Astrocyte (in vitro differentiated cells and primary cell): ENCODE data around the gene TSC2. TPM values are rescaled to one million over a fixed set of nuclear protein-coding genes. Genes with fewer than 3 reads are reported as not detected.

Experiments
- DNase-seq: peaks from one replicate; pipeline ENCODE4 v3.0.0-alpha.2; 2010; ENCODE audit warnings: low read depth
- FAIRE-seq: peaks from 2 replicates; lab custom pipeline; 2011; peaks lifted over from hg19 to GRCh38; lab: Jason Lieb, UNC
- H2AFZ ChIP-seq: 2 replicates; pipeline ENCODE4 v1.6.0; 2012; ENCODE audit warnings: low read depth, low read length, inconsistent platforms
- H3K27ac ChIP-seq: 2 replicates; pipeline ENCODE4 v1.5.1; 2011; ENCODE audit warnings: low read depth, low read length, inconsistent platforms
- H3K27me3 ChIP-seq: 2 replicates; pipeline ENCODE4 v1.6.0; 2011; ENCODE audit warnings: low read length, inconsistent platforms; ENCODE audit not compliant: insufficient read depth
- H3K36me3 ChIP-seq: 2 replicates; pipeline ENCODE4 v1.5.1; 2011; ENCODE audit warnings: low read length, inconsistent platforms; ENCODE audit not compliant: insufficient read depth
- H3K4me1 ChIP-seq: 2 replicates; pipeline ENCODE4 v1.5.1; 2011; ENCODE audit warnings: low read length, inconsistent platforms; ENCODE audit not compliant: insufficient read depth
- H3K4me2 ChIP-seq: 2 replicates; pipeline ENCODE4 v1.6.0; 2012; ENCODE audit warnings: low read length, inconsistent platforms
- H3K4me3 ChIP-seq: 2 replicates; pipeline ENCODE4 v1.5.1; 2011; ENCODE audit warnings: low read depth, mild to moderate bottlenecking, low read length, inconsistent platforms; ENCODE audit not compliant: insufficient read depth
- H3K79me2 ChIP-seq: 2 replicates; pipeline ENCODE4 v1.6.0; 2012; ENCODE audit warnings: mild to moderate bottlenecking, low read length, inconsistent platforms; ENCODE audit not compliant: insufficient read depth
- H3K9ac ChIP-seq: 2 replicates; pipeline ENCODE4 v1.6.0; 2012; ENCODE audit warnings: mild to moderate bottlenecking, low read length, inconsistent platforms
- H3K9me3 ChIP-seq: 2 replicates; pipeline ENCODE4 v1.5.1; 2012; ENCODE audit warnings: low read depth, mild to moderate bottlenecking, low read length, inconsistent platforms; ENCODE audit not compliant: insufficient read depth
- H4K20me1 ChIP-seq: 2 replicates; pipeline ENCODE4 v1.6.0; 2012; ENCODE audit warnings: low read length, inconsistent platforms; ENCODE audit not compliant: insufficient read depth
- H3K27ac Mint-ChIP-seq: one replicate; pipeline ENCODE4 v1.8.0; 2021; ENCODE audit warnings: mild to moderate bottlenecking, mixed read lengths; ENCODE audit not compliant: unreplicated experiment
- H3K27me3 Mint-ChIP-seq: one replicate; pipeline ENCODE4 v1.8.0; 2021; ENCODE audit warnings: low read depth, mixed read lengths; ENCODE audit not compliant: unreplicated experiment
- H3K36me3 Mint-ChIP-seq: one replicate; pipeline ENCODE4 v1.8.0; 2021; ENCODE audit warnings: low read depth, mixed read lengths; ENCODE audit not compliant: unreplicated experiment
- H3K4me1 Mint-ChIP-seq: one replicate; pipeline ENCODE4 v1.8.0; 2021; ENCODE audit warnings: low read depth, mixed read lengths; ENCODE audit not compliant: unreplicated experiment
- H3K4me3 Mint-ChIP-seq: one replicate; pipeline ENCODE4 v1.8.0; 2021; ENCODE audit warnings: mild to moderate bottlenecking, moderate library complexity, mixed read lengths; ENCODE audit not compliant: unreplicated experiment
- H3K9me3 Mint-ChIP-seq: one replicate; pipeline ENCODE4 v1.8.0; 2021; ENCODE audit warnings: mild to moderate bottlenecking, mixed read lengths; ENCODE audit not compliant: unreplicated experiment
- EZH2 ChIP-seq: IDR thresholded peaks from 2 replicates; pipeline ENCODE4 v1.6.1; 2012; ENCODE audit warnings: mild to moderate bottlenecking, low read length, inconsistent platforms; ENCODE audit not compliant: insufficient read depth
- total RNA-seq: library from RNA; stranded (reverse); gene quantifications from 2 replicates; pipeline ENCODE4 v1.2.1, GENCODE V29; 2021
- TF ChIP-seq, protein P1 (sequence below): IDR thresholded peaks from 2 replicates; pipeline ENCODE4 v1.5.1; 2011; ENCODE audit warnings: low read depth, mild to moderate bottlenecking, inconsistent platforms, low read length, moderate library complexity; ENCODE audit not compliant: insufficient read depth

TSC2 gene
- total RNA-seq, 1 donor from 2014 or later: 89.5 TPM

DNA sequence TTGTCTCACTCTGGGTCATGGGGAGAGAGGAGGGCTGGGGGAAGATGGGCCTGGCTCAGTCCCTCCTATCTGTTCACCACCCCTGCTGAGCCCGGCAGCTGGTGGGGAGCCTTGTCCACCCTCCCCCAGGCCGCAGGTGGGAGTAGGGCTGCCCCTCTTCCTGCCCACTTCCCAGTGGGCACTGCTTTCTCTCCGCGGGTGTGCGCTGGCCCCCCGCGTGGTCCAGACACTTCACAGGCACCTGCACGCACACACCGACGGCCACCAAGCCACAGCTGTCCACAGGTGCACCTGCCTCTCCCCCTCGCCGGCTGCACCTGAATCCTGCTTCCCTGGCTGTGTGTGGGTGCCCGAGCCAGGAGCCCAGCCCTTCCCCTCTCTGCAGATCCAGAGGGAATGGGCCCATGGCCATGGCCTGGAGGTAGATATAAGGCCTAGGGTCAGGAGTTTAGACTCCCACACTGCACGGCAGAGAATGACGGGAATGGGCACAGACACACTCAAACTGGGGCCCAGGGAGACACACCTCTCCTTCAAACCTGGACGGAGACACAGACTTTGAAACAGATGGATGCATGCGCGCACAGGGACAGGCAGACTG, 19.1 kb upstream of the TSC2 start:
- H3K4me2 ChIP-seq: peak overlapping the region; percentile 95
- no peaks in the 10 kb centered on the region for H3K9me3 ChIP-seq
- no peak overlapping the region for H3K9ac ChIP-seq
- H3K36me3 ChIP-seq: no peaks in the 10 kb centered on the region
- peaks cover 23% of the 10 kb centered on the region for H4K20me1 ChIP-seq
- peak overlapping the region; percentile 96 for H3K4me3 Mint-ChIP-seq
- FAIRE-seq (no peak), DNase-seq (no peak)
- no peaks in the 10 kb centered on the region for H3K9me3 Mint-ChIP-seq
- peaks cover 12% of the 10 kb centered on the region for H3K4me1 Mint-ChIP-seq
- H3K79me2 ChIP-seq: peaks cover 36% of the 10 kb centered on the region
- peaks cover 28% of the 10 kb centered on the region for H3K4me1 ChIP-seq
- no peak overlapping the region for H3K27ac ChIP-seq
- no peaks in the 10 kb centered on the region for H3K27me3 ChIP-seq
- no peak overlapping the region for H3K4me3 ChIP-seq
- no peak overlapping the region for H3K27ac Mint-ChIP-seq
- H3K27me3 Mint-ChIP-seq: no peaks in the 10 kb centered on the region
- no peak overlapping the region for H2AFZ ChIP-seq
- TF ChIP-seq, protein P1, sequence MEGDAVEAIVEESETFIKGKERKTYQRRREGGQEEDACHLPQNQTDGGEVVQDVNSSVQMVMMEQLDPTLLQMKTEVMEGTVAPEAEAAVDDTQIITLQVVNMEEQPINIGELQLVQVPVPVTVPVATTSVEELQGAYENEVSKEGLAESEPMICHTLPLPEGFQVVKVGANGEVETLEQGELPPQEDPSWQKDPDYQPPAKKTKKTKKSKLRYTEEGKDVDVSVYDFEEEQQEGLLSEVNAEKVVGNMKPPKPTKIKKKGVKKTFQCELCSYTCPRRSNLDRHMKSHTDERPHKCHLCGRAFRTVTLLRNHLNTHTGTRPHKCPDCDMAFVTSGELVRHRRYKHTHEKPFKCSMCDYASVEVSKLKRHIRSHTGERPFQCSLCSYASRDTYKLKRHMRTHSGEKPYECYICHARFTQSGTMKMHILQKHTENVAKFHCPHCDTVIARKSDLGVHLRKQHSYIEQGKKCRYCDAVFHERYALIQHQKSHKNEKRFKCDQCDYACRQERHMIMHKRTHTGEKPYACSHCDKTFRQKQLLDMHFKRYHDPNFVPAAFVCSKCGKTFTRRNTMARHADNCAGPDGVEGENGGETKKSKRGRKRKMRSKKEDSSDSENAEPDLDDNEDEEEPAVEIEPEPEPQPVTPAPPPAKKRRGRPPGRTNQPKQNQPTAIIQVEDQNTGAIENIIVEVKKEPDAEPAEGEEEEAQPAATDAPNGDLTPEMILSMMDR: no peak
- TF ChIP-seq EZH2: no peak
- no peaks in the 10 kb centered on the region for H3K36me3 Mint-ChIP-seq

DNA sequence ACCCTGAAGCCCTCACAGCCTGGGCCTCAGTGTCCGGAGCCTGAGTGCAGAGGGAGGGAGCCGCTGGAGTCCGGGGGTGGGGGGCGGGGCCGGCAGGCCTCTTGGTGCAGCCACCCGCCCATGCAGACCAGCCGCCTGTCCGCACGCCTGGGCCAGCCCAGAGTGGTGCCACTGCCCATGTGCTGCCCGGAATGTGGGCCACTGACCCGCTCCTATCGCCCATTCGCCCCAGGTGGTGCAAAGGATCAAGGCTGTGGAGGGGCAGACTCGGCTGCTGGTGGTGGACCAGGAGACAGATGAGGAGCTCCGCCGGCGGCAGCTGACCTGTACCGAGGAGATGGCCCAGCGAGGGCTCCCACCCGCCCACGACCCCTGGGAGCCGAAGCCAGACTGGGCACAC, 18.4 kb upstream of the TSC2 start:
- no peaks in the 10 kb centered on the region for H3K27me3 ChIP-seq
- TF ChIP-seq EZH2: no peak
- no peak for FAIRE-seq

DNA sequence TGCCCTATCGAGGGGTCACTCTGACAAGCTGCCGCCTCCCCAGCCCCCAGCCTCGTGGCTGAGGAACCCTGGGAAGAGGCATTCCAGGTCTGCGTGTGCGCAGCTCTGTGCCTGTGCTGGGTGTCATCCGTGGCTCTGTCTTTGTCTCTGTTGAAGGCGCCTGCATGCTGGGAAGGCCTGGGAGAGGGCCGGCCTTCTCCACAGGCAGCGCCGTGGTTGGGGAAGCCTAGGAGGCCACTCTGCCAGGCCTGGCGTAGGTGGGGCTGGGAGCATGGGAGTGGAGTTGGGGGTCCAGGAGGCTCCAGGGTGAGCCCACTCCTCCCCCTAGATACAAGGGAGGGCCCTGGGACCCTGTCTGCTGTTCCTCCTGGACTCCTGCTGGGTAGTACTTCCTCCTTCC, 17.7 kb upstream of the TSC2 start:
- peaks cover 46% of the 10 kb centered on the region for H3K79me2 ChIP-seq
- no peak for TF ChIP-seq EZH2
- TF ChIP-seq, protein P1: no peak
- DNase-seq: no peak
- no peak overlapping the region for H3K27ac Mint-ChIP-seq
- no peak overlapping the region for H3K4me3 Mint-ChIP-seq
- H3K4me2 ChIP-seq: no peak overlapping the region
- H3K4me1 Mint-ChIP-seq: peaks cover 18% of the 10 kb centered on the region
- H3K27ac ChIP-seq: no peak overlapping the region
- H3K9me3 Mint-ChIP-seq: no peaks in the 10 kb centered on the region
- H3K9me3 ChIP-seq: no peaks in the 10 kb centered on the region
- no peak overlapping the region for H2AFZ ChIP-seq
- H3K9ac ChIP-seq: no peak overlapping the region
- no peaks in the 10 kb centered on the region for H3K27me3 ChIP-seq
- H3K27me3 Mint-ChIP-seq: no peaks in the 10 kb centered on the region
- FAIRE-seq: no peak
- H3K36me3 ChIP-seq: no peaks in the 10 kb centered on the region
- peaks cover 23% of the 10 kb centered on the region for H4K20me1 ChIP-seq
- H3K4me1 ChIP-seq: peaks cover 38% of the 10 kb centered on the region
- no peaks in the 10 kb centered on the region for H3K36me3 Mint-ChIP-seq
- no peak overlapping the region for H3K4me3 ChIP-seq

More for the DNA sequence above, 18.4 kb upstream of the TSC2 start:
- Histone ChIP-seq H2AFZ (no peak overlapping the region), H3K9ac (no peak overlapping the region), H3K36me3 (no peaks in the 10 kb centered on the region), H3K9me3 (no peaks in the 10 kb centered on the region), H3K27ac (no peak overlapping the region), H3K4me3 (no peak overlapping the region), H4K20me1 (peaks cover 23% of the 10 kb centered on the region), H3K4me1 (peaks cover 32% of the 10 kb centered on the region), H3K4me2 (peak overlapping the region; percentile 22), H3K79me2 (peaks cover 40% of the 10 kb centered on the region)
- H3K4me3 Mint-ChIP-seq: no peak overlapping the region
- H3K4me1 Mint-ChIP-seq: peaks cover 16% of the 10 kb centered on the region
- H3K36me3 Mint-ChIP-seq: no peaks in the 10 kb centered on the region
- DNase-seq: no peak
- no peak overlapping the region for H3K27ac Mint-ChIP-seq
- no peaks in the 10 kb centered on the region for H3K9me3 Mint-ChIP-seq
- H3K27me3 Mint-ChIP-seq: no peaks in the 10 kb centered on the region
